Activated naive CD4-positive, alpha-beta T cell treated with anti-CD3 and anti-CD28 coated beads, Interleukin-2, amount 50 U/mL, for 24 hours (primary cell): ENCODE measurements around the gene POLE.

Source experiments
- H3K27ac Mint-ChIP-seq: one replicate; pipeline ENCODE4 v1.8.0; 2021; ENCODE audit warnings: mild to moderate bottlenecking, mixed read lengths
- H3K27me3 Mint-ChIP-seq: one replicate; pipeline ENCODE4 v1.8.0; 2021; ENCODE audit warnings: mixed read lengths
- H3K36me3 Mint-ChIP-seq: one replicate; pipeline ENCODE4 v1.8.0; 2021; ENCODE audit warnings: mixed read lengths
- H3K4me1 Mint-ChIP-seq: one replicate; pipeline ENCODE4 v1.8.0; 2021; ENCODE audit warnings: mixed read lengths
- H3K4me3 Mint-ChIP-seq: one replicate; pipeline ENCODE4 v1.8.0; 2021; ENCODE audit warnings: mild to moderate bottlenecking, mixed read lengths
- H3K9me3 Mint-ChIP-seq: one replicate; pipeline ENCODE4 v1.8.0; 2021; ENCODE audit warnings: mixed read lengths

The POLE gene

DNA sequence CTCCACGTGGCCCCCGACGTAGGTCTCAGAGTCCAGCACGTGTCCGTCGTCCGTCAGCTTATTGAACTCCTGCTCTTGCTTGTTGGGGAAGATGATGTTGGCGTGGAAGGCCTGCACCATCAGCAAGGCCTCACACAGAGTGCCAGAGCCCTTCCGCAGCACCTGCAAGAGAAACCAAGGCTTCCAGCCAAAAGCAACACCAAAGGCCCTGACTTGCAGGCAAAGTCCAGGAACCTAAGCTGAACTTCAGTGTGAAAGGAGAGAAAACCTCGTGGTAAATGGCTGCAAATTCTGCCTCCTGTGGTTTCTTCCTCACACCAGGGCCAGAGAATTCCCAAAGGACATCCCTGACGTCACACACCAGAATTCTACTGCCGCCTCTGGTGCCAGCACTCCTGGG lies 14.5 kb downstream of the POLE start:
- no peaks in the 10 kb centered on the region for H3K27me3 Mint-ChIP-seq

DNA sequence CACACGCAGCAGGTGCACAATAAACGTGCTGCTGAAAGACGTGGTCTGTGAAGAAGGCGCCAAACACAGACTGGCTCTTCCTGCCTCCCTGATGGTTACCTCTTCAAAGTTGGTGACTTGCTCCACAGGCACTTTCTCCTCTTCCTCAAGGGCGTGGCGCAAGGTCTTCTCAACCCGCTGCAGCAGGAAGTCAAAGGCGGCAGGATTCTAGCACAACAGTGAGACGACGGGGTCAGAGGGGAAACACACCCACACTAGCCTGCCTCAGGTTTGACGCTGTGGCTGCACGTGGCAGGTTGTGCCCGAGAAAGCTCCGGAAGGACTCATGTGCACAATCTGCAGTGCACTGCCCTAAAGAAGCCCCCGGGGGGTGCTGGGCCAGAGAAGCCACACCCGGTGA lies 15.0 kb downstream of the POLE start:
- H3K4me3 Mint-ChIP-seq: no peak overlapping the region
- H3K9me3 Mint-ChIP-seq: no peaks in the 10 kb centered on the region
- H3K27ac Mint-ChIP-seq: peak overlapping the region; percentile 20
- no peaks in the 10 kb centered on the region for H3K27me3 Mint-ChIP-seq
- H3K4me1 Mint-ChIP-seq: no peaks in the 10 kb centered on the region
- H3K36me3 Mint-ChIP-seq: peaks cover 7% of the 10 kb centered on the region

More for the DNA sequence above, 14.5 kb downstream of the POLE start:
- no peak overlapping the region for H3K4me3 Mint-ChIP-seq
- no peaks in the 10 kb centered on the region for H3K4me1 Mint-ChIP-seq
- H3K36me3 Mint-ChIP-seq: peaks cover 5% of the 10 kb centered on the region
- no peaks in the 10 kb centered on the region for H3K9me3 Mint-ChIP-seq
- H3K27ac Mint-ChIP-seq: no peak overlapping the region

GRCh38 chr12:132669166-132669879 lies 17.8 kb downstream of the POLE start:
- peaks cover 11% of the 10 kb centered on the region for H3K36me3 Mint-ChIP-seq
- no peaks in the 10 kb centered on the region for H3K4me1 Mint-ChIP-seq
- no peak overlapping the region for H3K4me3 Mint-ChIP-seq
- H3K9me3 Mint-ChIP-seq: no peaks in the 10 kb centered on the region
- no peak overlapping the region for H3K27ac Mint-ChIP-seq
- no peaks in the 10 kb centered on the region for H3K27me3 Mint-ChIP-seq

GRCh38 chr12:132668191-132669088 lies 18.7 kb downstream of the POLE start:
- H3K27me3 Mint-ChIP-seq: no peaks in the 10 kb centered on the region
- H3K27ac Mint-ChIP-seq: no peak overlapping the region
- H3K4me3 Mint-ChIP-seq: no peak overlapping the region
- H3K4me1 Mint-ChIP-seq: no peaks in the 10 kb centered on the region
- H3K9me3 Mint-ChIP-seq: no peaks in the 10 kb centered on the region
- peaks cover 12% of the 10 kb centered on the region for H3K36me3 Mint-ChIP-seq

DNA sequence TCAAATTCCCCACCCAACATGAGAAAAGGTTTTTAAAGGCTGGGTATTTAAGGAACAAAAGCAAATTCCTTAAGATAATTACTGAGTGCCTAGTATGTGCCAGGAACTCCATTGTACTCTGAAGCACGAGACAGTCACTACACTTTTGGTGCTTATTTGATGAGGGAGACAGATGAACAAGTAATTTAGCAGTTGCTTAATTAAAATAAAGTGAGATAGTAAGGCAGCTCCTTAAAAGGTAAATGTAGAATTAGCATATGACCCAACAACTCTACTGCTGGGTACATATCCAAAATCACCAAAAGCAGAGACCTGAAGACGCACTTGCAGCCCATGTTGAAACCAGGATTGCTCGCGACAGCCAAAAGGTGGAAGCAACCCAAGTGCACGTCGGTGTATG lies 21.3 kb downstream of the POLE start:
- no peak overlapping the region for H3K4me3 Mint-ChIP-seq
- H3K27me3 Mint-ChIP-seq: no peaks in the 10 kb centered on the region
- H3K36me3 Mint-ChIP-seq: peaks cover 15% of the 10 kb centered on the region
- peaks cover 8% of the 10 kb centered on the region for H3K4me1 Mint-ChIP-seq
- no peak overlapping the region for H3K27ac Mint-ChIP-seq
- H3K9me3 Mint-ChIP-seq: no peaks in the 10 kb centered on the region

GRCh38 chr12:132665149-132665491 lies 22.0 kb downstream of the POLE start:
- Mint-ChIP-seq H3K36me3 (peaks cover 15% of the 10 kb centered on the region), H3K27ac (no peak overlapping the region), H3K27me3 (no peaks in the 10 kb centered on the region), H3K4me1 (peaks cover 11% of the 10 kb centered on the region), H3K4me3 (no peak overlapping the region), H3K9me3 (no peaks in the 10 kb centered on the region)

- H3K4me3 Mint-ChIP-seq: no peak overlapping the region
- H3K27ac Mint-ChIP-seq: no peak overlapping the region
- H3K9me3 Mint-ChIP-seq: no peaks in the 10 kb centered on the region
- H3K36me3 Mint-ChIP-seq: peaks cover 18% of the 10 kb centered on the region
- H3K4me1 Mint-ChIP-seq: peaks cover 15% of the 10 kb centered on the region
- no peaks in the 10 kb centered on the region for H3K27me3 Mint-ChIP-seq
Observed at GRCh38 chr12:132664206-132665148, 22.7 kb downstream of the POLE start.

- Mint-ChIP-seq H3K36me3 (peaks cover 18% of the 10 kb centered on the region), H3K4me1 (peaks cover 15% of the 10 kb centered on the region), H3K9me3 (no peaks in the 10 kb centered on the region), H3K4me3 (no peak overlapping the region), H3K27ac (no peak overlapping the region), H3K27me3 (no peaks in the 10 kb centered on the region)
Observed at GRCh38 chr12:132662901-132663755, 24.0 kb downstream of the POLE start.

- Mint-ChIP-seq H3K27ac (no peak overlapping the region), H3K4me1 (peaks cover 15% of the 10 kb centered on the region), H3K9me3 (no peaks in the 10 kb centered on the region), H3K4me3 (no peak overlapping the region), H3K36me3 (peaks cover 16% of the 10 kb centered on the region), H3K27me3 (no peaks in the 10 kb centered on the region)
Observed at GRCh38 chr12:132661972-132662371, 25.2 kb downstream of the POLE start.

DNA sequence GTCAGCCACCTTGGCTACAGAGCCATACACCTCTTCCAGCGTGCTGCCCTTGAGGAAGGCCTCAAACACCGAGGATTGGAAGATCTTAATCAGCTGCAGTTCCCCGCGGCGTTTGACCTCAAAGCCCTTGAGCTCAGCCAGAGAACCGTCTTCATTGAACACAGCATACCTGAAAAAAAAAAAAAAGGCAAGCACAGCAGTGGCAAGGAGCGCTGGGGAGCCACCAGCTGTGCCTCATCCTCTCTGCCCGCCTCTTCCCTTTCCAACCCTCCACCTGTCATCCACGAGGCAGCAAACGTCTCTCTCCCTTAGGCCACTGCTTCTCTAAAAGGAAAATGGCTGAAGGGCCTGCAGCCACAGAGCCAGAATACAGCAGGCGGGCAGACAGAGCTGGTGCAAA lies 26.1 kb downstream of the POLE start:
- Mint-ChIP-seq H3K36me3 (peaks cover 16% of the 10 kb centered on the region), H3K4me1 (peaks cover 15% of the 10 kb centered on the region), H3K4me3 (no peak overlapping the region), H3K27ac (no peak overlapping the region), H3K9me3 (no peaks in the 10 kb centered on the region), H3K27me3 (no peaks in the 10 kb centered on the region)

GRCh38 chr12:132660052-132660451 lies 27.1 kb downstream of the POLE start:
- Mint-ChIP-seq H3K4me1 (peaks cover 15% of the 10 kb centered on the region), H3K36me3 (peaks cover 11% of the 10 kb centered on the region), H3K4me3 (peak overlapping the region; percentile 23), H3K9me3 (no peaks in the 10 kb centered on the region), H3K27ac (no peak overlapping the region), H3K27me3 (no peaks in the 10 kb centered on the region)

GRCh38 chr12:132659146-132659545 lies 28.0 kb downstream of the POLE start:
- Mint-ChIP-seq H3K36me3 (peaks cover 14% of the 10 kb centered on the region), H3K9me3 (no peaks in the 10 kb centered on the region), H3K4me3 (no peak overlapping the region), H3K27me3 (no peaks in the 10 kb centered on the region), H3K27ac (no peak overlapping the region), H3K4me1 (peaks cover 15% of the 10 kb centered on the region)

- Mint-ChIP-seq H3K36me3 (peaks cover 13% of the 10 kb centered on the region), H3K9me3 (no peaks in the 10 kb centered on the region), H3K27ac (no peak overlapping the region), H3K4me1 (peaks cover 15% of the 10 kb centered on the region), H3K27me3 (no peaks in the 10 kb centered on the region), H3K4me3 (no peak overlapping the region)
Observed at GRCh38 chr12:132658149-132658894, 28.8 kb downstream of the POLE start.

- H3K4me1 Mint-ChIP-seq: peaks cover 8% of the 10 kb centered on the region
- H3K9me3 Mint-ChIP-seq: no peaks in the 10 kb centered on the region
- H3K27ac Mint-ChIP-seq: no peak overlapping the region
- no peak overlapping the region for H3K4me3 Mint-ChIP-seq
- H3K27me3 Mint-ChIP-seq: no peaks in the 10 kb centered on the region
- H3K36me3 Mint-ChIP-seq: peaks cover 9% of the 10 kb centered on the region
Observed at GRCh38 chr12:132657004-132657727, 30.0 kb downstream of the POLE start.
